H1 (cell line): ENCODE results near the gene MEGF11. TPM values are rescaled to one million over a fixed set of nuclear protein-coding genes. Genes with fewer than 3 reads are reported as not detected.

Experiments
- CTCF ChIA-PET: fragments of 300-600 bp; sonication (Branson Sonifier 250); formaldehyde crosslinking; loops from one replicate; lab custom pipeline; 2021; ENCODE audit not compliant: partially characterized antibody; lab: Charles Lee
- POLR2A ChIA-PET: fragments of 300-600 bp; sonication (Branson Sonifier 250); formaldehyde crosslinking; loops from one replicate; lab custom pipeline; 2021; ENCODE audit warnings: inconsistent platforms; ENCODE audit not compliant: partially characterized antibody; lab: Charles Lee
- DNase-seq, 2 experiments: peaks; one replicate each; pipeline versions ENCODE4 v3.0.0 to v3.0.0-alpha.2; 2010 to 2022; ENCODE audit warnings: low spot score in 2 of 2, low read depth in 1 of 2, mixed read lengths in 1 of 2
- FAIRE-seq: peaks from 2 replicates; lab custom pipeline; 2011; peaks lifted over from hg19 to GRCh38; lab: Jason Lieb, UNC
- H2AFZ ChIP-seq: 2 replicates; pipeline ENCODE4 v1.8.1; 2012; ENCODE audit warnings: low read length, inconsistent platforms
- H2AK5ac ChIP-seq: 2 replicates; pipeline ENCODE4 v1.6.1; 2013; ENCODE audit warnings: low read depth, low read length
- H2BK120ac ChIP-seq: replicated peaks from 2 replicates; pipeline ENCODE3; 2013; ENCODE audit warnings: low read depth, low read length, inconsistent platforms
- H2BK12ac ChIP-seq: 2 replicates; pipeline ENCODE4 v1.6.1; 2013; ENCODE audit warnings: low read depth, low read length
- H2BK15ac ChIP-seq: 2 replicates; pipeline ENCODE4 v1.6.1; 2013; ENCODE audit warnings: low read length
- H2BK20ac ChIP-seq: 2 replicates; pipeline ENCODE4 v1.6.1; 2013; ENCODE audit warnings: low read length
- H2BK5ac ChIP-seq: 2 replicates; pipeline ENCODE4 v1.6.1; 2013; ENCODE audit warnings: low read depth, low read length
- H3K14ac ChIP-seq: 2 replicates; pipeline ENCODE4 v1.6.1; 2013; ENCODE audit warnings: inconsistent platforms; ENCODE audit not compliant: insufficient read length
- H3K18ac ChIP-seq: 2 replicates; pipeline ENCODE4 v1.6.1; 2013; ENCODE audit warnings: low read length; ENCODE audit errors: extremely low read depth
- H3K23ac ChIP-seq: 2 replicates; pipeline ENCODE4 v1.6.1; 2013; ENCODE audit warnings: inconsistent platforms; ENCODE audit not compliant: insufficient read length
- H3K23me2 ChIP-seq: 2 replicates; pipeline ENCODE4 v1.6.1; 2013; ENCODE audit warnings: low read depth, low read length
- H3K27ac ChIP-seq: 2 replicates; pipeline ENCODE4 v1.6.1; 2011; ENCODE audit warnings: low read depth, low read length, inconsistent platforms
- H3K27me3 ChIP-seq, 4 experiments: replicated peaks in 1 of 4; 1 replicate in 1 of 4; 2 replicates in 3 of 4; pipeline versions ENCODE4 v1.6.1 to v1.8.1; 2011 to 2013; ENCODE audit warnings: low read length in 3 of 4, mild to moderate bottlenecking in 3 of 4, inconsistent platforms in 2 of 4, mixed read lengths in 2 of 4, moderate library complexity in 1 of 4; ENCODE audit not compliant: control insufficient read depth in 3 of 4, insufficient read depth in 3 of 4; ENCODE audit errors: extremely low read depth in 1 of 4
- H3K36me3 ChIP-seq, 4 experiments: 2 replicates each; pipeline versions ENCODE4 v1.6.1 to v1.8.1; 2011 to 2013; ENCODE audit warnings: mild to moderate bottlenecking in 4 of 4, low read length in 3 of 4, moderate library complexity in 2 of 4, control low read depth in 1 of 4, inconsistent platforms in 1 of 4; ENCODE audit not compliant: insufficient read depth in 4 of 4, control insufficient read depth in 2 of 4
- H3K4ac ChIP-seq: replicated peaks from 2 replicates; pipeline ENCODE3; 2013; ENCODE audit warnings: low read length, low read depth, mixed read lengths, inconsistent platforms; ENCODE audit not compliant: insufficient read length
- H3K4me1 ChIP-seq, 4 experiments: replicated peaks in 1 of 4; 1 replicate in 1 of 4; 2 replicates in 3 of 4; pipeline versions ENCODE4 v1.6.1 to v1.8.1; 2011 to 2013; ENCODE audit warnings: low read length in 3 of 4, inconsistent platforms in 2 of 4, mixed read lengths in 1 of 4; ENCODE audit not compliant: insufficient read depth in 4 of 4, control insufficient read depth in 3 of 4
- H3K4me2 ChIP-seq, 2 experiments: 2 replicates each; pipeline versions ENCODE4 v1.6.1 to v1.8.1; 2011 to 2013; ENCODE audit warnings: low read depth in 2 of 2, low read length in 2 of 2, control low read depth in 1 of 2, inconsistent platforms in 1 of 2, mild to moderate bottlenecking in 1 of 2; ENCODE audit not compliant: insufficient read depth in 1 of 2
- H3K4me3 ChIP-seq, 4 experiments: fragments of 200-600, 300-600 bp in 1 of 4; sonication (generic), shearing (Covaris generic), sonication (Bioruptor Twin) in 1 of 4; 2 replicates each; pipeline versions ENCODE4 v1.5.1 to v1.8.1; 2011 to 2016; ENCODE audit warnings: low read length in 4 of 4, low read depth in 3 of 4, control low read depth in 2 of 4, inconsistent platforms in 2 of 4, mild to moderate bottlenecking in 2 of 4, mixed read lengths in 1 of 4, moderate library complexity in 1 of 4; ENCODE audit not compliant: insufficient read depth in 2 of 4; ENCODE audit errors: extremely low read depth in 1 of 4
- H3K56ac ChIP-seq: replicated peaks from 2 replicates; pipeline ENCODE3; 2013; ENCODE audit warnings: low read depth, mild to moderate bottlenecking, mixed read lengths, low read length, inconsistent platforms; ENCODE audit not compliant: insufficient read length
- H3K79me1 ChIP-seq: 2 replicates; pipeline ENCODE4 v1.6.1; 2013; ENCODE audit warnings: low read depth, low read length, control low read depth
- H3K79me2 ChIP-seq, 2 experiments: 2 replicates each; pipeline versions ENCODE4 v1.6.1 to v1.8.1; 2012 to 2013; ENCODE audit warnings: low read length in 2 of 2, mild to moderate bottlenecking in 2 of 2, inconsistent platforms in 1 of 2; ENCODE audit not compliant: insufficient read depth in 2 of 2, control insufficient read depth in 1 of 2
- H3K9ac ChIP-seq, 4 experiments: replicated peaks in 1 of 4; 1 replicate in 1 of 4; 2 replicates in 3 of 4; pipeline versions ENCODE4 v1.6.1 to v1.8.1; 2011 to 2013; ENCODE audit warnings: low read depth in 3 of 4, low read length in 3 of 4, control low read depth in 2 of 4, mild to moderate bottlenecking in 2 of 4, moderate library complexity in 2 of 4, inconsistent platforms in 1 of 4; ENCODE audit errors: extremely low read depth in 1 of 4
- H3K9me3 ChIP-seq, 2 experiments: 2 replicates each; pipeline versions ENCODE4 v1.6.1 to v1.8.1; 2012 to 2013; ENCODE audit warnings: mild to moderate bottlenecking in 2 of 2, moderate library complexity in 2 of 2, control low read depth in 1 of 2, inconsistent platforms in 1 of 2, low read depth in 1 of 2, low read length in 1 of 2, mixed read lengths in 1 of 2; ENCODE audit not compliant: insufficient read depth in 2 of 2
- H4K20me1 ChIP-seq, 2 experiments: replicated peaks in 1 of 2; 2 replicates each; pipeline versions ENCODE3 to v1.8.1; 2011 to 2013; ENCODE audit warnings: inconsistent platforms in 2 of 2, low read length in 2 of 2, mild to moderate bottlenecking in 1 of 2; ENCODE audit not compliant: insufficient read depth in 2 of 2, control insufficient read depth in 1 of 2
- H4K5ac ChIP-seq: 2 replicates; pipeline ENCODE4 v1.6.1; 2013; ENCODE audit warnings: low read length, low read depth, mixed read lengths, inconsistent platforms; ENCODE audit not compliant: insufficient read length
- H4K8ac ChIP-seq: 2 replicates; pipeline ENCODE4 v1.8.0; 2013; ENCODE audit warnings: mild to moderate bottlenecking, moderate library complexity, low read length, inconsistent platforms; ENCODE audit not compliant: insufficient read depth; ENCODE audit errors: extremely low read depth
- H4K91ac ChIP-seq: replicated peaks from 2 replicates; pipeline ENCODE3; 2013; ENCODE audit warnings: low read length, mixed read lengths, inconsistent platforms; ENCODE audit not compliant: insufficient read length
- BRCA1 ChIP-seq: IDR thresholded peaks from 2 replicates; pipeline ENCODE4 v1.6.1; 2012; ENCODE audit warnings: low read depth, low read length, improper control_type of control experiment
- CBX8 ChIP-seq: fragments of 300-800, 300-1000 bp; sonication (generic); IDR thresholded peaks from 2 replicates; pipeline ENCODE4 v1.7.1; 2016; ENCODE audit warnings: low read depth, low read length, borderline replicate concordance
- CTBP2 ChIP-seq: IDR thresholded peaks from 2 replicates; pipeline ENCODE4 v1.7.0; 2011; ENCODE audit warnings: borderline replicate concordance, mild to moderate bottlenecking, moderate library complexity, mixed read lengths, low read length; ENCODE audit not compliant: insufficient read depth, insufficient read length
- RAD21 ChIP-seq, 2 experiments: IDR thresholded peaks in 1 of 2; conservative IDR thresholded peaks in 1 of 2; 2 replicates each; pipeline ENCODE4 v1.6.1; 2011; ENCODE audit warnings: low read depth in 2 of 2, low read length in 2 of 2, improper control_type of control experiment in 1 of 2, inconsistent platforms in 1 of 2, mild to moderate bottlenecking in 1 of 2, moderate library complexity in 1 of 2
- RXRA ChIP-seq: IDR thresholded peaks from 2 replicates; pipeline ENCODE4 v1.6.1; 2011; ENCODE audit warnings: low read depth, mild to moderate bottlenecking, low read length, moderate library complexity; ENCODE audit not compliant: insufficient read depth
- SIX5 ChIP-seq: IDR thresholded peaks from 2 replicates; pipeline ENCODE4 v1.6.1; 2011; ENCODE audit warnings: mild to moderate bottlenecking, low read depth, low read length
- SP2 ChIP-seq: IDR thresholded peaks from 2 replicates; pipeline ENCODE4 v1.6.1; 2012; ENCODE audit warnings: mild to moderate bottlenecking, low read length, inconsistent platforms
- SP4 ChIP-seq: IDR thresholded peaks from 2 replicates; pipeline ENCODE4 v1.6.1; 2012; ENCODE audit warnings: low read length, inconsistent platforms
- TBP ChIP-seq: IDR thresholded peaks from 2 replicates; pipeline ENCODE4 v1.6.1; 2011; ENCODE audit warnings: low read depth, low read length, improper control_type of control experiment
- WGBS, 2 experiments: shearing (Covaris generic) in 1 of 2; methylation state at CpG; one replicate each; pipeline versions ENCODE4 v1.1.6 to v1.1.7; 2013 to 2015; ENCODE audit warnings: low lambda C conversion rate in 2 of 2, mixed read lengths in 2 of 2, inconsistent platforms in 1 of 2, low coverage in 1 of 2, missing lambda C conversion rate in 1 of 2; ENCODE audit not compliant: insufficient replicate concordance in 2 of 2, insufficient coverage in 1 of 2, insufficient read length in 1 of 2; ENCODE audit errors: extremely low coverage in 1 of 2, missing lambda C conversion rate in 1 of 2; 5-methylcytosine and 5-hydroxymethylcytosine counted together
- polyA plus RNA-seq, 7 experiments: library from polyadenylated mRNA; depleted of rRNA in 3 of 7; stranded (reverse) in 5 of 7; unstranded in 2 of 7; fragments of >200 nt in 5 of 7; fragments of 200-250 nt in 2 of 7; gene quantifications; 1 replicate in 5 of 7; 2 replicates in 1 of 7; 4 replicates in 1 of 7; pipeline versions ENCODE4 v1.2.1 to v1.2.3, GENCODE V29; 2011 to 2013; ENCODE audit warnings: missing spikeins in 2 of 7, mixed read lengths in 2 of 7
- total RNA-seq: library from RNA; stranded (reverse); fragmentation: NEBNext Ultra II Directional; extraction: Animal tissue kit (Norgen Biotek cat#: 25700); gene quantifications from 2 replicates; pipeline ENCODE4 v1.2.1, GENCODE V29; 2021
- TF ChIP-seq, protein P1 (sequence below), 3 experiments: IDR thresholded peaks; 1 replicate in 2 of 3; 2 replicates in 1 of 3; pipeline versions ENCODE4 v1.5.1 to v1.6.1; 2011; ENCODE audit warnings: low read length in 3 of 3, mild to moderate bottlenecking in 3 of 3, inconsistent platforms in 2 of 3, low read depth in 1 of 3, moderate library complexity in 1 of 3; ENCODE audit not compliant: insufficient read depth in 1 of 3; ENCODE audit errors: control extremely low read depth in 1 of 3

The MEGF11 gene
- total and polyA plus RNA-seq, 2 of the 8 experiments (the other 6 are each of a cell fraction or from before 2014, with no cell fraction given): 4.4 to 4.8 TPM

DNA sequence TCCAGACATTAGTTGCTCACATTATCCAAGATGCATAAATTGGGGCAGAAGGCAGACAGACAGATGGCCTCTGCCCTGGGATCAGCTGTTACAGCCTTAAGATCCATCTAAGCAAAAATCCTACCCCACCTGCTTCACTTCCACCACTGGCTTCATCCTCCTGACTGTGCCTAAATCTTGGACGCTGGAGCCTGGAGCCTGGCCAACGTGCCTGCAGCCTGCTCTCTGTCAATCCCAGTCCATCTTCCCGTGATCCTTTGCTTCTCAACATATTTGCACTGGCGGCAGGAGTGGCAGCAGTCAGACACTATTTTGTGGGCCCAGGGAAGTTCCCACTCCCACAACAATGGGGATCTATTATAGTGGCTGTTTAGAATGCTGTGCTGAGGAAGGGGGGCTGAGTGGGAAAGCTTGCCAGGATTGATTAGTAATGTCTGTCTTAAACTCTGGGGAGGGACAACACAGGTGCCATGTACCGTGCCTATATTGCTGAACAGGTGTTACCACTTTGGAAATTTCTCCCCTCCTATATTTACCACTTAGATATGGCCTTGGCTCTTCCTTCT is 121.2 kb downstream of the MEGF11 start:
- Histone ChIP-seq H3K79me2 (no peaks in the 10 kb centered on the region), H2BK120ac (no peak overlapping the region), H3K4ac (no peak overlapping the region), H4K5ac (no peak overlapping the region), H3K4me2 (no peak overlapping the region), H3K9ac (no peak overlapping the region), H4K20me1 (no peaks in the 10 kb centered on the region), H3K4me1 (peaks cover 0 to 7% (median 3%) of the 10 kb centered on the region in 4 experiments; a peak in 2 of 7 replicates), H2BK5ac (no peak overlapping the region), H3K27me3 (peaks cover 0 to 5% (median 0%) of the 10 kb centered on the region in 4 experiments; a peak in 3 of 7 replicates), H4K8ac (peak overlapping the region; percentile 36; the same call in 1 of the 2 replicates), H3K36me3 (no peaks in the 10 kb centered on the region), H2AFZ (no peak overlapping the region), H3K23ac (no peak overlapping the region), H3K79me1 (no peaks in the 10 kb centered on the region), H3K27ac (no peak overlapping the region), H3K56ac (no peak overlapping the region), H3K18ac (no peak overlapping the region), H3K4me3 (no peak overlapping the region), H2BK12ac (no peak overlapping the region), H2AK5ac (no peak overlapping the region), H3K9me3 (no peaks in the 10 kb centered on the region), H2BK20ac (no peak overlapping the region), H3K14ac (no peak overlapping the region), H4K91ac (no peak overlapping the region), H3K23me2 (no peaks in the 10 kb centered on the region), H2BK15ac (no peak overlapping the region)
- 84% methylated on average over 5 of the region's 5 CpGs; no CpG with 5 or more reads in 1 of the 2 experiments for WGBS, 2 experiments
- POLR2A ChIA-PET: no interaction called here
- no peak for DNase-seq
- CTCF ChIA-PET: interaction anchor here (0.9 to 1.6 kb wide), 3 partner anchors 11 to 58 kb away, joined by 3 to 7 read pairs (median 3); no protein-coding TSS in a partner anchor
- FAIRE-seq: no peak
- TF ChIP-seq CBX8: no peak
- TF ChIP-seq RAD21 (IDR thresholded peaks at IDR 0.05 in 1 of 2, conservative IDR thresholded peaks at IDR 0.05 in 1 of 2; ENCODE audit: low read depth in 2 of 2, low read length in 2 of 2): no peak
- TF ChIP-seq SIX5: no peak
- TF ChIP-seq, protein P1, sequence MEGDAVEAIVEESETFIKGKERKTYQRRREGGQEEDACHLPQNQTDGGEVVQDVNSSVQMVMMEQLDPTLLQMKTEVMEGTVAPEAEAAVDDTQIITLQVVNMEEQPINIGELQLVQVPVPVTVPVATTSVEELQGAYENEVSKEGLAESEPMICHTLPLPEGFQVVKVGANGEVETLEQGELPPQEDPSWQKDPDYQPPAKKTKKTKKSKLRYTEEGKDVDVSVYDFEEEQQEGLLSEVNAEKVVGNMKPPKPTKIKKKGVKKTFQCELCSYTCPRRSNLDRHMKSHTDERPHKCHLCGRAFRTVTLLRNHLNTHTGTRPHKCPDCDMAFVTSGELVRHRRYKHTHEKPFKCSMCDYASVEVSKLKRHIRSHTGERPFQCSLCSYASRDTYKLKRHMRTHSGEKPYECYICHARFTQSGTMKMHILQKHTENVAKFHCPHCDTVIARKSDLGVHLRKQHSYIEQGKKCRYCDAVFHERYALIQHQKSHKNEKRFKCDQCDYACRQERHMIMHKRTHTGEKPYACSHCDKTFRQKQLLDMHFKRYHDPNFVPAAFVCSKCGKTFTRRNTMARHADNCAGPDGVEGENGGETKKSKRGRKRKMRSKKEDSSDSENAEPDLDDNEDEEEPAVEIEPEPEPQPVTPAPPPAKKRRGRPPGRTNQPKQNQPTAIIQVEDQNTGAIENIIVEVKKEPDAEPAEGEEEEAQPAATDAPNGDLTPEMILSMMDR (IDR thresholded peaks at IDR 0.05; ENCODE audit: control extremely low read depth in 1 of 3, insufficient read depth in 1 of 3, low read depth in 1 of 3, low read length in 3 of 3): no peak
- TF ChIP-seq TBP: no peak
- no peak for TF ChIP-seq SP4
- TF ChIP-seq BRCA1: no peak
- TF ChIP-seq SP2: no peak
- TF ChIP-seq RXRA: no peak
- no peak for TF ChIP-seq CTBP2
- TF ChIP-seq, all 59 proteins: peak for 0
